Measurements from ENCODE around the gene NDUFB4.

The NDUFB4 gene

DNA sequence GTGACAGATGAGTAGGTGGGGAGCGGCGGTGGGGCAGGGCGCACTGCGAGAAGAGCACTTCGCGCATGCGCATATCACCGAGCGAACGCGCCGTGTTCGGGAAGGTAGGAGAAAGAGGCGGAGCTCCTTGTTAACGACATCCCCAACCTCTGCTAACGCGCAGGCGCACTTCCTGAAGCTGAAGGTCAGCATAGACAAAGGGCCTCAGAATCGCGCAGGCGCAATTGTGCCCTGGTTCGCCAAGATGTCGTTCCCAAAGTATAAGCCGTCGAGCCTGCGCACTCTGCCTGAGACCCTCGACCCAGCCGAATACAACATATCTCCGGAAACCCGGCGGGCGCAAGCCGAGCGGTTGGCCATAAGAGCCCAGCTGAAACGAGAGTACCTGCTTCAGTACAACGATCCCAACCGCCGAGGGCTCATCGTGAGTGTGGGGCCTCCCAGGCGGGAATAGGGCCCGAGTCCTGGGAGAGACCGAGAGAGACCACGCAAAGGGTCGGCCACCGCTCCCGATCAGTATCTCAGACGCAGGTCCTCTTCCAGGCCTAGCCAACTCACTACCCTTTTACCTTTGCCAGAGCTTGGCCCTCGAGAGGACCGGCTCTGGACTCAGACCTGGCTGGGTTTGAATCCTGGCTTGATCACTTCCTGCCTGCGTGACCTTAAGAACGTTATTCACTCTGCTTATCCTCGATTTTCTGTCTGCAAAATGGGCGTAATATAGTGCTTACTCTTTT, at the start of gene NDUFB4:
Gene NDUFB4, plus strand, starts transcription at position 221 of the 737 bp plus-strand sequence. Its CDS starts 24 bp downstream, at position 245.
- peak; percentile 99 for FAIRE-seq

DNA sequence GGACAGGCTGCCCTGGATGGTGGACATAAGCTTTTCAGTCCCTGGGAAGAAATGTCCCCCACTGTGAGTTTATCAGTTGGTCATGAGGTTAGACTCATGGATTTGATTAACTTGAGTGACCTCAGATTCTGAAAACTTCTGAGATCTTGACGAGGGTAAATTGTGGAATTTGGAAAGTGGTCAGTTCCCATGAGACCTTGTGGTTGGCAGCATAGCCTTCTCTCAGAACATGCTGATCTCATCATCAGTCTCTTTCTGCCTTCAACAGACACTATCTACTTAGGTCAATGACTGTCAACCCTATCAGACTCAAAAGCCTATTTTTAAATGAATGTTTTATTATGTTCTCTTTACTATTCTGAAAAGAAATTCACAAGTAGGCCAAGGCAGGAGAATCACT, 45.6 kb upstream of the NDUFB4 start:
- FAIRE-seq, result no peak

DNA sequence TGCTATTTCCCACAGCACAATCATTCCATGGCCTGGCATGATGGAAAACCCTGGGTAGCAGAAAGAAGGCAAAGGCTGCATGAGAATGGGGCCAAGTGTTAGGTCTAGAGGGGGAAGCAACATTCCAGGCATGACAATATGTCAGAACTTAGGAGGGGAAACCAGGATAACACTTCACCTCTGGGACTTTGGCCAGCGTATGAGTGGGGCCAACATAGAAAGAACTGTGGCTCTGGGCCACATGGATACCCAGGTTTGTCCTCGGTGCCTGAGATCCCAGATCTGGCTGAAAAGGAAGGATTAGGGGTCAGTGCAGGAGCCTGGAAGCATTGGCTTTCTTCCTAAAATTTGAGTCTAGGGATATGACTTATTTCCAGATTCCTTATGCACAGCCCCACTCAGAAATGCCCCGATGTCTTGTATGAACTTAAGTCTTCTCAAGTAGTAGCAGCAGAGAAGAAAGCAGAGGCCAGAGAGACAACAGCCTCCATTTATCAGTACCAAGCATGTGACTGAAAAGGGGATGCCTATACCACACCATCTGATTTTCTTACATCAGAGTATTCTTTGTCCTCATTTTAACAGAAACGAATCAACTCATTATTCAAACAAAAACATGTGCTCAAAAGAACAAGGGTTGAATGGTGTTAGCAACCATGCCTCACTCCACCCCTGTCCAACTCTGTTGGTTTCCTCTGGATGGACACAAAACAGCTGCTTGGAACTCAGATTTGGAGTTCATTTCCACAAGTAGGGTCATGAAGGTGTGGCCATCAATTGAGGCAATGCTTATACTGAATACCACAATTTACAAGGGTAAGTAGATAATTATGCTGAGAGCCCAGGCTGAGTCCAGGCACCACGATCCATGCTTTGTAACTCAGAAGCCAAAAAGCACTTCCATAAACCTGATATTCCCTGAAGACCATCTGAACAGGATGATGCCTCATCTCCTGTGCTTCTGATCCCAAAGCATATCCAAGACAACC, 43.7 kb upstream of the NDUFB4 start:
- FAIRE-seq, result no peak

DNA sequence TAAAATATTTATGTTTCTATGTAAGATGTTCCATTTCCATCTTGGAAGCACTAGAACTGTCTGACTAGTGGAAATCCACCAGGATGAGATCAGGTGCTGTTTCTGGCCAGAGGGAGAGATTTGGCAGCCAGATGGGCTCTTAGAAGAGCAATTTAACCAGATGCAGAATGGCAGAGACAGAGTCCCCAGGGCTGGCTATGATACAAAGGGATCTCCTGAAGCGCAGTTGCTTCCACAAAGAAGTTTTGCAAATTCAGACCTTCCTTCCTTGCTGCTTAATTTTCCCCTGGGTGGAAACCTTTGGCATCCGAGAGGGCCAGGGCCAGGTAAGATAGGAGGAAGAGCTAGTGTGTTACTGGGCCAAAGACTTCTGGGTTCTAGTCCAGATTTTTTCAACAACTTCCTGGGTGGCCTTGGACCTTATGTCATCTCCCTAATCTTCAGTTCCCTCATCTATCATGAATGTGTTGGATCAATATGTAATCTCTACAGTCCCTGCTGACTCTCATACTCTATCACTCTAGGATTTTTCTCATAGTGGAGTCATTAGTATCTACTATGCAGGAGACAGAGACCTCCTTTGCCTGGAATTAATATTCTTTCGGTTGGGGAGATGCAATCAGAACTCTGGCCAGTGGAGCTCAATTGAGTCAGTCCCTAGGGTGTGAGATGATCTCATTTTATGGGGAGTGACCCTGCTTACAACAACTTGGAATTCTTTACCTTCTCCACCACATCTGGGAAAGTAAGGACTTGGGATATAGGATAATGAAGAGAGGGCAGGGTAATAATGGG, 41.1 kb upstream of the NDUFB4 start:
- no peak for FAIRE-seq

DNA sequence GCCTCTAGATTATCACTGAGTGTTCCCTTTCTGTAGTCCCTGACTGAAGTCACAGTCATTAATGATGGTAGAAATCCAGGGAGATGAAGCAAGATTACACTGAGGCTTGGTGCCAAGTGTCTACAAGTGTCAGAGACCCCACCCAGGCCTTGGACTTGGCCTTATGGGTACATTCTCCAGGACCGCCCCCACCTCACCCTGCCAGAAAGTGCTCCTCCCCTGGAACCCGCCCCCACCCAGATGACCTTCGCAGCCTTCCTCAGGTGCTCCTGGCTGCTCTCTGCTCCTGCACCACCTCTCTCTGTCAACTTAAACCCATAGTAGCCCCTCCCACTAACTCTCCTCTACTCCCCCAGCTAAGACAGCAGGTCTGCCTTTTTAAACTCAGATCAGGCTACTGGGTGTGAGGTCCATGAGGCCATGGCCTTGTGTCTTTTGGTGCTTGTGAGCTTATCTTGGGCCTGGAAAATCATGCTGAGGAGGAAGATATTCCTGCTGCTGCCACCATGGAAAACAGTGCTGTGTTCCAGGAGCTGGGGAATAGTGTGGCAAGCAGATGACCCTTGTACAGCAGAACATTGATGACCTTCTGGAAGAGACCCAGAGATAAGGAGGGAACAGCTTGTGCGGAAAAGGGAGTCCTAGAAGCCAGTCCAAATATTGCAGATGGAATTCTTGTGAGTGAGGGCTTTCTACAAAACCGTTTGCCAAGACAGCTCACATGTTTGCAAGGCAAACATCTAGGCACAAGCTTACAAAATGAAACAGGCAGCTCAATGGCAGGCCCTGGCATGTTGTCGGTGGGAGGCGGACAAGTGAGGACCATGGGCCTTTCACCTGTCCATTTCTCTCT, 40.3 kb upstream of the NDUFB4 start:
- no peak for FAIRE-seq

DNA sequence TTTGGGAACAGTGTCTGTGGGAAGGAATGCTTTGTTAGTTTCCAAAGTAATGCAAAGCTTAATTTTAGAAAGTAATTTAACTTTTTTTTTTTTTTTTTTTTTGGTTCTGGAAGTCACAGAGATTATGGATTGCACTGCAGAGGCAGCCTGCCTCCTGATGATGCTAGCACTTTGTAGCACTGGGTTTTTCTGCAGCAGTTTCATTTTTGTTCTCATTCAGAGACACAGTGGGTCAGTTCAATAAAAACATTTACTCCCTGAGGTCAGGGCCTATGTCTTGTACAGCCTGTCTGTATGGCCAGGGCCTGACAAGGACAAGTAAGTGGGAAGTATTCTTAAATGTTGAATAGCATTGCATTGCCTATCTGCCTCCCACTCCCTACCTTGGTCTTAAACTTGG, 39.0 kb upstream of the NDUFB4 start:
- FAIRE-seq, result no peak

DNA sequence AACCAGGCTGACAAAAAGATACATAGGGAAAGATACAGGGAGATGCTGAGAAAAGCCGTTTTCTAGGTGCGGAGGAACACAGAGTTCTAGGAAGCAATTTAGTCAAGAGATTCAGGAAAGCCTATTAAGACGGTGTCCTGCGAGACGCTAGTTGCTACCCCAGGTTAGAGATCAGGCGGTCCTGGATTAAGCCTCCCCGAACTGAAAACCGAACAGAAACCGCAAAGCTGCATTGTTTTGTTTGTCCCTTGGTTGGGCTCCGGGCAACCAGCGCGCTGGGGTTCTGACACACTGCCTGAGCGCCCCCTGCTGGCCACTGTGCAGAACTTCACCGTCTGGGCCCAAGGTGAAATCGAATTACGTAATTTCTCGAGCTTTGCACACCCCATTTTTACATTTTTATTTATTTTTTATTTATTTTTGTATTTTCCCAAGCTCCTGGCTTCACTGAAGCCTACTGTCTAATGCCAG, 37.3 kb upstream of the NDUFB4 start:
- no peak for FAIRE-seq

DNA sequence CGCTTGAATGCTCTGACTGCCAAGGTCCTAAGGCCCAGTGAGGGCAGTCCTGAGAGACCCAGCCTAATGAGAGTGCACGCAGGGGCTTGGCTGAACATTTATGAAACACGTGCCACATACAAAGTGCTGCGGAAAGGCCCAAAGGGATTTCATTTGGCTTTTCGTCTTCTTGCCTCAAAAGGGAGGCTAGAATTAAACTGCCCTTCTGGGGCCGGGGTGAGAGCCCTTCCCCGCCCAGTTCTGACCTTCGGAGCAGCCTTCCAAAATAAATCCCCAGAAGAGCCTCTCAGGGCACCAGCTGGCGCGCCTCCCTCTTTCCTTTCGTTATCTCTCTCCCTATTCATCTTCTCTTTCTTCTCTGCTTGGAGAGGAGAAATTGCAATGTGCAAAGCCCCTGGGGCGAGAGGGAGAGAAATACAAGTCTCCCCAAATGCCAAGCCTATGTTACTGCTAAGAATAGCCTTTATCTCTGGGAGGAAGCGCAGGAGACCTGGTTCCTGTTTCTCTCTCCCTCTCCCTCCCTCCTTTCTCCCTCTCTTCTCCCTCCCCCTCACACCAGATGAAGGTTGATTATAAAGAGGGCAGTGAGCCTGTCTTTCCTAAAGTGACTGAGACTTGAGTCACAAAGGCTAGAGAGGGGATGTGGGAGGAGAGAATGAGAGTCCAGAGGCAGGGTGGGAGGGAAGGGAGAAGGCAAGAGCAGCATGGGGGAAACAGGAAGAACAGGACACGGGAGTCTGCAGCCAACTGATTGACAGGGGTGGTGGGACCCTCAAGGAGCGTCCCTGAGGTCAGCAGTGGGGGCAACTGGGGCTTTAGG, 36.7 kb upstream of the NDUFB4 start:
- no peak for FAIRE-seq

DNA sequence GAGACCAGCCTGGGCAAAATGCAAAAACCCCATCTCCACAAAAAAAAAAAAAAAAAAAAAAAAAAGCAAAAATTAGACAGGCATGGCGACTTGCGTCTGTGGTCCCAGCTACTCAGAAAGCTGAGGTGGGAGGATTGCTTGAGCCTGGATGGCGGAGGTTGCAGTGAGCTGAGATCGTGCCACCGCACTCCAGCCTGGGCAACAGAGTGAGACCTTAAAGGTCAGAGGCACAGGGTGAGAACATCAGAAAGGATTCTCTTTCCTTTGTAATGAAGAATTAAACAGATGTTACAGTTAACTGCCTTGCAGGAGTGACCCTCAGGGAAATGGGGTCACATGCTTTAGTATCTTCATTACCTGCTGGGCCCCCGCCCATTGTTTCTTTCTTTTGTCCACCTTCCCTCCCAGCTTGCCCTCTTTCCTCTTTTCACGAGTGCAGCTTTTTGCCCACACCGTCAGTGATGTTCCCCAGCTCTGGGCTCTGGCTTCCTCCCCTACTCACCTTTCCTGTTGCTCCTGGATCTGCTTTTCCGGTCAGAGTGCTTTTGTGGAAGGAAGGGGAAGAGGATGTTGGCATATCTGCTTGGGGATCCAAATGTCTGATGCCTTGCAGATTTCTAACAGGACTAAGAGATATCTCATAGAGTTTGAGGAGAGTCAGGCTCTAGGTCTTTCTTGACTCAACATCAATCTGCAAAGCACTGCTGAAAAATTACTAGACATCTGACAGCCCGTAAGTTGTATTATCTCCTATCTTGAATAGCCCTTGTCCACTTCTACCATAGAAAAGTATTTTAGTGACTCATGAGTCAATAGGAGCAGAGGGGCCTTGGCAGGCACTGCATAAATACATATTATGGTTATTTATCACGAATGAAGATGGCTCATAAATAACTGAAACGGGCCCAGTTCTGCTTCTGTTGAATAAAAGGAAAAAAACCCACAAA, 35.6 kb upstream of the NDUFB4 start:
- FAIRE-seq, result no peak

DNA sequence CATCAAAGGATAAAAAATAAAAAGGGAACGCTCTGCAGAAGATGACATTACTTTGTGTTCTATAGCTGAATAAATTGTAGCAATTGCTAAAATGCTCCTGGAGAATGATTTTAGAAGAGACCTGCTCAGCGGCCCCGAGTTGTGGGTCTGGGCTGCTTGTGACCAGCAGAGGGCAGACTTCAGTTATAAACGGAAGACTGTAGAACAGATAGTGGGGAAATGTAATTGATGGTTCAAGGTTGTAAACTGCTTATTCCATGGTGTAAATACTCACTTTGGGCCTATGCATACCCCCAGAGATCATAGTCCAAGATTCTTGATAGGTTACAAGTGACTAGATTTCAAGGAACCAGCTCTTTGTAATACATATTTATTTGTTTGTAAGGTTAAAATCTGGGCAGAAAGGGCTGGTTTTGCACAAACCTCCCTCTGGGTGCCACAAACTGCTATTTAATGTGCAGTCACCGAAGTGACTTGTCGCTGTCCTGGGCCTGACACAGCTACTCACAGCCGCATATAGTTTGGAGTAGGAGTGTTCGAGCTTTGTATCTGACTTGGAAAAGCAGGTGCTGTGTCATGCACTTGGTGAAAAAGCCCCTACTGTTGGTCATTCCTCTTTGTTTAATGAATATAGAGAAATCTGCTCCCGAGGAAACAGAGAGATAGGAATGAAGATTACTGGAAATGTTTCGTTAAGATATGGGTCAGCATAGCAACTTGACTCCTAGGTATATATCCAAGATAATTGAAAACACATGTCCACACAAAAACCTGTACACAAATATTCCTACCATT, 34.7 kb upstream of the NDUFB4 start:
- peak; percentile 64 for FAIRE-seq

DNA sequence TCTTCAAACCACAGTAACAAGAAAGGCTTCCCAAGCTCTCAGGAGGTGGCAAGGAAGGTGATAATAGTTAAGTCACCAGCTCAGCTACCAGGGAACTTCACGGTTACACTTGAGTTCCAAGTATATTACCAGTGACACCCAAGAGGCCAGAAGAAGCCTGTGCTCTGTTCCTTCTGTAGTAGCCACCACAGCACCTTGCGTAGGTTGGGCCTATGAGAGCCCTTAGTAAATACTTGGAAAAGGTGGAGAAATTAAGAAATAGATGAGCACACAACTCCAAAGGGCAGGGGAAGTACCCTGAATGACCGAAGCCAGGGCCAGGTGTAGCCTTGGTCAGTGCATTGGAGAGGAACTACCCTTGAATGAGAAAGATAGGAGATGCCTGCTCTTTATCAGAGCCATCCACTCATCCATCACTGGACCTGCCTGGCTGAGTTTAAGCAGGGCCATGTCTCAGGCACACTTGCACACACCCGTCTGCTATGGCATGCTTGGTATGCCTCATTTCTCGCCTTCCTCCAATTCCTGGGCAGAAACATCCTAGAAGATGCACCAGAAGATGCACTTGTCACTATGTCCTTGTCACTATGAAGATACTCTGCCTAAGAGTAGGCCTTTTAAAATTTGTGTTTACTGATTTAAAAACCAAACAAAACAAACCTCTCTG, 32.6 kb upstream of the NDUFB4 start:
- FAIRE-seq, result no peak

DNA sequence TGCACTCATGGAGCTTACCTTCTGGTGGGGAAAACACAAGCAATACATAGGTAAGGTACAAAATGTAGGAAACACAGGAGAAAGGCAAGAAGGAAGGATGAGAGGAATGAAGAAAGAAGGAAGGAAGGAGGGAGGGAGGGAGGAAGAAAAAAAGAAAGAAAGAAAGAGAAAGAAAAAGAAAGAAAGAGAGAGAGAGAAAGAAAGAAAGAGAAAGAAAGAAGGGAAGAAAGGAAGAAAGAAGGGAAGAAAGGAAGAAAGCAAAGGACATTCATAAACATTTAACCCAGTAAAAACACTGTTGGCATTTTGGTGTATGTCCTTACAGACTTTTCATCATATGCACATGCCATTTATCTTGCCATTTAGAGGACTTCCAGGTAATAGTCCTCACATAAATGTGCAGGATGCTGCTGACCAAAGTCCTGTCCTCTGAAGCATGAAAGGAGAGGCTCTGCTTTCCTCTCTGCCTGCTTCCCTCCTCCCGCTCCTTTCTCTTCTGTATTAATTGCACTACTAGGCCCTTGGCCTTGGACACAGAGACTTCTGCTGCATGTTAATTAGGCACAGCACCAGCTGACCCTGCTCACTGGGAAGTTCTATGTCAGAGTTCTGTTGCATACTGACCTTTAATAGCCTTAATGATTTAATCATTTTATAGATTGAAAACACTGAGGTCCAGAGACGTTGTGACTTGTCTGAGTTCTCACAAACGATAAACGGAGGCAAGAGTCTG, 29.7 kb upstream of the NDUFB4 start:
- FAIRE-seq, result no peak

DNA sequence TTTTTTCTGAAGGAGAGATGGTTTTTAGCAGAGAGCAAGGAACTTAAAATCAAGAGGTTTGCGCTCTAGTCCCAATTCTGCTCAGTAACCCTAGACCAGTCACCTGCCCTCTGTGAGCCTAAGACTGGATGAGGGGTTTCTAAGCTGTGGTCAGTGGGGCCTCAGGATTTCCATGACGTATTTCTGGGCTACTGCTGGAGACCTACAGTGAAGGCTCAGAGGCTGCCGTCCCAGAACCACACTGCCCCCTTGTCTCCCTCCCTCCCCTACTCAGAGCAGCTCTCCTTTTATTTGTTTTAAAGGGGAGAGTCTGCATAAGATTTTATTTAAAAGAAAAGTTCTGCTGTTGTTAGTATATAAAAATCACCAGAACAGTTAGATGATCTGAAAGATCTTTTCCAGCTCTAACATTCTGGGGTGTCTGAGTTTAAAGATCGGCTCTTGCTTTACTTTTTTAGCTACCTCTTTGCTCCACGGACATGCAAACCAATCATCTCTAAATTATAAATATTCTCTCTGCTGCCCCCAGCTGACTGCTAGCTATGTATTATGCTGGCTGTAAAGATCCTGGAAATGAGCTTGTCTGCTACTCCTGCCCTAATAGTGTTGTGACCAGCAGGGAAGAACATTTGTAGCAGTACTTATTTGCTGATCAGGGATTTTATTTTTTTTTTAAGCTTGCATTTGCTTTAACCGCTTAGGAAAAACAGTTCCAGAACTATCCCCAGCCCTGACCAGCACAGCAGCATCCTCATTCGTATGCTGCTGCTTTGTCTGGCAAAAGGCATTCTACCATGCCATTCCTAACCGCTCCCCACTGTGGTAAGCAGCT, 28.6 kb upstream of the NDUFB4 start:
- FAIRE-seq, result no peak

DNA sequence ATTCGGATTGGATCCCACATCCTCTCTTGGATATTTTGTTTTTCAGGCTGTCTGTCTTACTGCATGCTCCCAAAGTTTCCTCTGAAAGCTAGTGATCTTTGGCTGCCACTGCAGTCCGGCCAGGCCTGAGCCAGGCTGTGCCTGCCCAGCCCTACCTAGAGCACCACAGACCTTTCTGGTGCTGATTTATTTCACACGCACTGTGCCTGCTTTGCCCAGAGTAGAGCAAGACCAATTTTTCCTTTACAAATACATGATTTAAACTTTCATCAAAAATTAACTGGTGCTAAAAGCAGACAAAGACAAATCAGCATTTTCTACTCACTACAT, 28.0 kb upstream of the NDUFB4 start:
- FAIRE-seq, result no peak

DNA sequence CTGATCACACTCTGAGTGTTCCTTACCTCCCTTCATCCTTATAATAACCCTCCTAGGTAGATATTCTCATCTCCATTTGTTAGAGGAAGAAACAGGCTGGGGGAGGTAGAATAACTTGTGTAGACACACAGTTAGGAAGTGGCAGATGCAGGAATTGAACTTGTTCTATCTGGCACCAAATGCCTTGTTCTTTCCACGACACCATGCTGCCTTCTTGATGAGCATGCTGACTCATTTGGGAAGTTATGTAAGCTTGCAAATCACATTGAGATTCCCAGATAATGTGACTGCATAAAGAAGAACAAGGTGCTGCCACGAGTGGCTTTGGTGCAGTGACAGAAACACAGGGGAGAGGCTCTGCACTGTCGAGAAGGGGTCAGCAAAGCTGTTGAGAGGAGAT, 27.5 kb upstream of the NDUFB4 start:
- FAIRE-seq, result no peak

DNA sequence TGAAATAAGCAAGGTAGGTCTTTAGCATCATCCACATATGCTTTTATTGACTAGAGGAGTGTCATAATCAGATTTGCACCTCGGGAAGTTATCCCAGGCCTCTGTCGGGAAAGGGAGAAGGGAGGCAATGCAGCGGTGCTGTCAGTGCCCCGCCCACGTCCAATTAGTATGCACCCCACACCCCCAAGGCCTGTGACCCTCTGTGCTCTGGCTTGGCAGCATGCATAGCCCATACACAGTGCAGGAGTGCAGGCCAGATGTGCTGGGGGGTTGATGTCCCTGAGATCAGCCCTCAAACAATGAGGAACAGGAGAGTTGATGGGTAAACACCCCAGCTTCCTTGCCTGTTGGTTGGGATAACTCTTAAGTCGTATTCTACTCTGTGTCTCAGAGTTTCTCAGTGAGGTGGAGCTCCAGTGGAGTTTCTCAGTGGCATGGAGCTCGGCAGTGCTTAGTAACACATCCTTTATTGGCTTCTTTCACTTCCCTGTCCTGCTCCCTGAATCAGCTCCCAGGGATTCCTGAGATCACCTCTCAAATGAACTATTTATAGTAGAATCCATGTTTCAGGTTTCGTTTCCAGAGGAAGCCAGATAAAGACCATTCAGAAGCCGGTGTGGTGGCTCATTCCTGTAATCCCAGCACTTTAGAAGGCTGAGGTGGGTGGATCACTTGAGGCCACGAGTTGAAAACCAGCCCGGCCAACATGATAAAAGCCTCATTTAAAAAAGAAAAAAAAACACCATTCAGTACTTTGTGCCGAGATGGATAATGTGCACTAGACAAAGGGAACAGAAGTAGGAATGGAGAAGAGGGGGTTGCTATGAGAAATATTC, 26.7 kb upstream of the NDUFB4 start:
- no peak for FAIRE-seq
